GM21576 (cell line): ENCODE measurements around the gene CCDC90B.
A peak's percentile ranks its signal among the peaks of the same experiment; 100 is the strongest.

ENCODE experiments used
- ATAC-seq: cut with Tn5 transposase; IDR thresholded peaks from one replicate; pipeline ENCODE4 v1.9.1; 2021; ENCODE audit warnings: mild to moderate bottlenecking, moderate library complexity; ENCODE audit not compliant: unreplicated experiment

The CCDC90B gene

DNA sequence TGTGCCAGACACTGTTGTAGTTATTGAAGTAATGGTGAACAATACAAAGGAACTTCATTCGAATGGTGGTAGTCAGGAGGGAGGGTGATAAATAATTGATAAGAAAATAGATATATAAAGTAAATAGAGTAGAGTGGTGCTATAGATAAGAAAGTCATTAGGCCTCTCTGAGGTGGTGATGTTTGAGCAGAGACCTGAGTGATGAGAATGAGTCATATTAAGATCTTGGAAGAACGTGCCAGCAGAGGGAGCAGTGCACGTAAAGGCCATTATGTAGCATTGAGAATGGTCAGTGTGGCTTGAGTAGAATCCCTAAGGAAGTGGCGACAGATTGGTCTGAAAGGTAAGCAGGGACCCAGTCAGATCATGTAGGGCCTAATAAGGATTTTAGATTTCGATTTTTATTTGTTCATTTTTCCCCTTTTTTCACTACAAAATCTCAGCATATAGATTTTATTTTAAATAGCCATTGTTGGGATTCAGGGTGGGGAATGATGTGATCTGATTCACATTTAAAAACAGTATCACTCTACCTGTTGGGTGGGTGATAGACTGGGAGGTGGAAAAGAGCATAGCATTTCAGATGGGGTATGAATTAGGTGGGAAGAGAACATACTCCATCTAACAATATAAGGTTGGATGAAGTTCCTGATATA, 44.7 kb downstream of the CCDC90B start:
- peak; percentile 75 for ATAC-seq

DNA sequence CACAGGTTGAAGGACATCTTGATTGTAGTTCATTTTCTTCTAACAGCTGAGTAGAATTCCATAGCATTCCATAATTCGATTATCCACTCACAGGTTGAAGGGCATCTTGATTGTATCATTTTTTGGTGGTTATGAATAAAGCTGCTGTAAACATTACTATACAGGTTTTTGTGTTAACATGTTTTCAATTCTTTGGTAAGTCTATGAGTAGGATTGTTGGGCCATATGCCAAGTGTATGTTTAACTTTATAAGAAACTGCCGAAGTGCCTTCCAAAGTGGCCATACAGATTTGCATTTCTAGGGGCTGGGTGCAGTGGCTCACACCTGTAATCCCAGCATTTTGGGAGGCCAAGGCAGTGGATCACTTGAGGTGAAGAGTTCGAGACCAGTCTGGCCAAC, 48.1 kb downstream of the CCDC90B start:
- no peak for ATAC-seq

DNA sequence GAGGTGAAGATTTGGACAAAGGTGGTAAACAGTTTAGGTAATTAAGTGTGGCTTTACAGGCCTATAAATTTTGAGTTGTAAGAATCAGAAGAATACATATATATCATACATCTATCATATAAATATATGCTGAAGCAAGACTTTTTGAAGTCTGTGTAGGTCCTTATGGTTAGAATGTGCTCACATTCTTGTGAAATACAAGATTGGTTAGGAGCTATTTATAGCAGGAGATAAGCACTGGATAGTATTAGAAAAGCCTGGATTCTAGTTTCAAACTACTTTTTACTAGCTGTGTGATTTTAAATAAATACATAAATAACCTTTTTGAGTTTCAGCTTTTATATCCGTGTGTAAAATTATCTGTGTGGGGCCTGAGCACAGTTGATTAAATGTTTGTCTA, 50.3 kb downstream of the CCDC90B start:
- no peak for ATAC-seq

DNA sequence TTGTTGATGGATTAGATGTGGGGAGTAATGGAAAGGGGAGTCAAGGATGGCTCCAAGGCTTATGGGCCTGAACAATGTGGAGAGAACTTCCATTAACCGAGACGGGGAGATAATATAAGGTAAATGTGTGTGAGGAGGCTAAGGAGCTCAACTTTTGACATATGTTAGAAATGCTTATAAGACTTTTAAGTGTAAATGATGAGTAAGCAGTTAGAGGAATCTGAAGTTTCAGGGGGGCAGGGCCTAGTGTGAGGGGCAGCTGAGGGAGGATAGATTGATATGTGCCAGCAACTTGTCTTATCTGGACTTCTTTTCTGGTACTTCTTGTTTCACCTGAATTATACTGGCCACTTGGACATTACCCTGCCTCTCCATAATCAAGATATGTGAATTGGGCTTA, 62.7 kb downstream of the CCDC90B start:
- ATAC-seq = no peak

DNA sequence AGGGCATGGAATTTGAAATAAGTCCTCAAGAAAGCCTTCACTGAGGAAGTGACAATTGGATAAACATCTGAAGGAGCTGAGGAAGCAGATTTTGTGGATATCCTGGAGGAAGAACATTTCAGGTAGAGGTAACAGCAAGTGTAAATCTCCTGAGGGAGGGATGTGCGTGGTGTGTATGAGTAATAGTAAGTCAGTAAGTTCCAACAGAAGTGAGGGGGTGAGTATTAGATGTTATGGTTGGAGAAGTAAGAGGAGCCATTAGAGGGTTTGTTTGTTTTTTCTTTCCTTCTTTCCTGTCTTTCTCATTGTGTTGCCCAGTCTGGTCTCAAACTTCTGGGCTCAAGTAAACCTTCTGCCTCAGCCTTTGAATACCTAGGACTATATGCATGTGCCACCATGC, 63.7 kb downstream of the CCDC90B start:
- ATAC-seq = no peak

DNA sequence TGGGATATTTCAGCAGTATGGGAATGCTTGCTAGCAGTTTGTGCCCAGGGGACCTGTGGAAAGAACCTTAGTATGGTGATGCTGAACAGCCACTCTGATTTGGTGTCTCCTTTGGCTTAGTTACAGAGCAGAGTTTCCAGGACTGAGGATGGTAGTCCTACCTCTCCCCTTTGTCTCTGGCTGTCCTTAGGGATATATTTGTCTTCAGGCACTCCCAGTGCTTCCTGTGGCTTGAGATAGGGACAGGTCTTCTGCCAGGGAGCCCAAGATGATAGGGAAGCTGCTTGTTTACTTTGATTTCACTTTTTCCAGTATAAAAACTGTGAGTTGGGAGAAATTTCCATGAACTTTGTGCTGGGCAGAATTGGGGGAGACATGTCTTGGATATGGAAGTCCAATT, 64.5 kb downstream of the CCDC90B start:
- no peak for ATAC-seq

DNA sequence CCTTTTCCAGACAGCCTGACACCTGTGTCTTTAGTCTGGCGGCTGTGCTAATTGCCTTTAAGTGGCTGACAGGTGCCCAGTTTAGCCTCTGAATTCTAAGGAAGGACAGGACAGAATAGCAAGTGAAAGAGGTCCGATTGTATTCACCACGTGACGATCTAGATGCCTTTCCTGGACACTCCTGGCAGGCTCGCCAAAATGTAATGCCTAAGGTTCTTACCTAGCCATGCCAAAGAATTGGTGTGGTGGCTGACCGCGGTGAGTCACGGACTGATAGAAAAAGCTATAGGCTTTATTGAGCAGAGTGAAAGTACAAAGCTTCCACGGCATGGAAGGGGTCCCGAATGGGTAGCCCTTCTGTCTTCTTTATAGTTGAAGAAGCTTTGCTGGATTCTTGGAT, 65.9 kb downstream of the CCDC90B start:
- ATAC-seq = no peak

DNA sequence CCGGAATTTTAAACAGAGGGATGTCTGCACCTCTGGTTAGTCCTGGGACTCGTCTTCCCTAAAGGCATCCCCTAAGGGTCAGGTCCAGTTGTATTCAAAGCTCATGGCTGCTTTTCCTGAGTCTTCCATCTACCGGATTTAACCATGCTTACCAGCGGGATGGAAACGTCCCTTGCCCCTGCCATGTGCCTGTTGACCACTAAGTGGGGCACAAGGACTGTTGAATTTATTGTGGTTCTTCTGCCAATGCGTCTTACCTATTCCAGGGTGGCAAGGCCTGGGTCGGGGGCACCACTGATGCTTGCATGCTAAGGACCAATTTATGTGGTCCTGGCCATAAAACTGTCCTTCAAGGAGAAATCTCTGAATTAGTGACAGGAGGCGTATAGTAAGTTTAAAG, 67.1 kb downstream of the CCDC90B start:
- ATAC-seq = no peak
